Mucosa of rectum (tissue), 2 donors: Measurements from ENCODE around the gene ANXA3.

Experiments used
- H3K27ac ChIP-seq, 2 donors: one replicate each; pipeline ENCODE4 v1.7.0; 2013; ENCODE audit warnings: inconsistent platforms in 2 of 2, low read depth in 2 of 2, low read length in 2 of 2
- H3K27me3 ChIP-seq, 2 donors: one replicate each; pipeline ENCODE4 v1.7.0; 2013; ENCODE audit warnings: low read length in 2 of 2; ENCODE audit not compliant: control insufficient read depth in 2 of 2, insufficient read depth in 2 of 2
- H3K36me3 ChIP-seq, 2 donors: one replicate each; pipeline ENCODE4 v1.7.0; 2013; ENCODE audit warnings: low read length in 2 of 2; ENCODE audit not compliant: control insufficient read depth in 2 of 2, insufficient read depth in 2 of 2
- H3K4me1 ChIP-seq, 2 donors: one replicate each; pipeline ENCODE4 v1.7.0; 2013; ENCODE audit warnings: low read length in 2 of 2, mild to moderate bottlenecking in 1 of 2; ENCODE audit not compliant: control insufficient read depth in 2 of 2, insufficient read depth in 2 of 2
- H3K4me3 ChIP-seq, 2 donors: one replicate each; pipeline ENCODE4 v1.7.0; 2013; ENCODE audit warnings: low read length in 2 of 2
- H3K9ac ChIP-seq, 2 donors: one replicate each; pipeline ENCODE4 v1.7.0; 2013; ENCODE audit warnings: low read length in 2 of 2, low read depth in 1 of 2, mild to moderate bottlenecking in 1 of 2
- H3K9me3 ChIP-seq, 2 donors: one replicate each; pipeline ENCODE4 v1.7.0; 2013; ENCODE audit warnings: low read length in 2 of 2; ENCODE audit not compliant: control insufficient read depth in 2 of 2
- donor health status: healthy.
- donor health status: Normal muscosa, but diverticular disease.

The ANXA3 gene

DNA sequence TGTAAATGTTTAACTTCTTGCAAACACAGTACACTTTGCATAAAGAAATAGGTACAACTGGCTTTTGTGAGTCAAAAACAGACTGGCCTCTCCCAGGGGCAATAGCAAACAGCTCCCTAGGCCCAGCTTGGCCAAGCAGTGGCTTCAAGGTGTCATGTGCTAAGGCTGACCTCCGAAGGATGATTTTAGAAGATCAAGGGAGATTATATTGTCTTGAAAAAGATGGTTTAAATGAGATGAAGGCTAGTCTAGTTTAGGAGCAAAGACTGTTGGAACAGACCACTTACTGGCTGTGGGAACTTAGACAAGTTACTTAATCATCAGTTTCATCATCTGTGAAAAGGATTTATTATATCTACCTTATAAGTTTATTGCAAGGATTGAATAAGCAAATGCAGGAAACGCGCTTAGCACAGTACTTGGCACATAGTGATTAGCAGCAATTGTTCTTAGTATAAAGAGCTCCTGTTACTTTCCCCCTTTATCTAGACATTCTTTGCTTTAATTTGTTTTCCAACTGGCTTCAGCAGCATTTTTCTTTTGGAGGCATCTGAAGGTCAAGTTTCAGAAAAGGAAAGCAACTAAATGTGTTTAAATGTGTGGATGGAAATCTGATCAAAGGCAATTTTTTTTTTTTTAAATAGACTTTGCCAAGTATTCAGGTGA, 17.2 kb downstream of the ANXA3 start:
- no peaks in the 10 kb centered on the region for H3K36me3 ChIP-seq
- no peaks in the 10 kb centered on the region for H3K9me3 ChIP-seq
- H3K9ac ChIP-seq = no peak overlapping the region
- no peak overlapping the region for H3K4me3 ChIP-seq
- H3K27me3 ChIP-seq = no peaks in the 10 kb centered on the region
- H3K27ac ChIP-seq = no peak overlapping the region
- peaks cover 5 to 8% of the 10 kb centered on the region in 2 donors for H3K4me1 ChIP-seq

GRCh38 chr4:78569306-78569821, 17.8 kb downstream of the ANXA3 start:
- no peaks in the 10 kb centered on the region for H3K27me3 ChIP-seq
- H3K9me3 ChIP-seq = no peaks in the 10 kb centered on the region
- H3K4me3 ChIP-seq = no peak overlapping the region
- no peak overlapping the region for H3K9ac ChIP-seq
- H3K27ac ChIP-seq = no peak overlapping the region
- H3K4me1 ChIP-seq = peaks cover 5 to 8% of the 10 kb centered on the region in 2 donors
- no peaks in the 10 kb centered on the region for H3K36me3 ChIP-seq

DNA sequence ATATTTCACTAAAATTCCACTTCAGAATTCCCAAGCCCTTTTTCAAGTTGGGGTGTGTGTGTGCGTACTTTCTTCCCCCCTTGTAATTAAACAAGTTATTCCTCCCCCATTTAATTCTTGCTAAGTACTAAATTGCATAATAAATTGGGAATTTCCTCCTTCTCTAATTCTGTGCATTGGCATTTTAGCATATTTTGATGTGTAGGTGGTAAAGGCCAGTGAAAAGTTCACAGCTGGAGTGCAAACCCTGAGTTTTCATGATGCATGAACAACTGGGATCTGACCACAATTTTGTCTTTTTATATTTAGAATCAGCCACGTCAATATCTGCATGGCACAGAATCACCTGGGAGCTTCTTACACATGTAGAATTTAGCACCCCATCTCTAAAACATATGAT, 18.5 kb downstream of the ANXA3 start:
- H3K27ac ChIP-seq = no peak overlapping the region
- H3K36me3 ChIP-seq = no peaks in the 10 kb centered on the region
- peaks cover 5 to 8% of the 10 kb centered on the region in 2 donors for H3K4me1 ChIP-seq
- no peaks in the 10 kb centered on the region for H3K27me3 ChIP-seq
- H3K9me3 ChIP-seq = no peaks in the 10 kb centered on the region
- H3K4me3 ChIP-seq = no peak overlapping the region
- no peak overlapping the region for H3K9ac ChIP-seq

DNA sequence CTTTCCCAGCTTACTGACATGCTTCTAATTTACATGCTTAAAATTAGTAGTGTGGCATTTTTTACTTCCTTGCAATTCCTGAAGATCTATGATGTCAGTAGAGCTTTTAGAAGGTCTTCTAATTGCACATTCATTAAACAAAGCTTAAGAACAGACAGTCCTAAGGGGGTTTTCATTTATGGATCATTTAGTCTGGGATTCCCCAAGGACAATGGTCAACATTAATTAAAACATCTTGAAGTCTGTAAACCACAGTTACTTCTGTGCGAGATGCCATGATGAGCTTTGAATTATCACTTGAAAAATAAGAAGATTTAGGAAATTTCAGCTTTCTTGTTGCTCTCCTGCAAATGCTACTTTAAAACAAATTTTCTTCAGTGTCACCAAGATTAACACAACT, 20.2 kb downstream of the ANXA3 start:
- no peaks in the 10 kb centered on the region for H3K9me3 ChIP-seq
- peaks cover 4 to 6% of the 10 kb centered on the region in 2 donors for H3K4me1 ChIP-seq
- H3K9ac ChIP-seq = no peak overlapping the region
- H3K4me3 ChIP-seq = no peak overlapping the region
- H3K27me3 ChIP-seq = no peaks in the 10 kb centered on the region
- no peaks in the 10 kb centered on the region for H3K36me3 ChIP-seq
- no peak overlapping the region for H3K27ac ChIP-seq

DNA sequence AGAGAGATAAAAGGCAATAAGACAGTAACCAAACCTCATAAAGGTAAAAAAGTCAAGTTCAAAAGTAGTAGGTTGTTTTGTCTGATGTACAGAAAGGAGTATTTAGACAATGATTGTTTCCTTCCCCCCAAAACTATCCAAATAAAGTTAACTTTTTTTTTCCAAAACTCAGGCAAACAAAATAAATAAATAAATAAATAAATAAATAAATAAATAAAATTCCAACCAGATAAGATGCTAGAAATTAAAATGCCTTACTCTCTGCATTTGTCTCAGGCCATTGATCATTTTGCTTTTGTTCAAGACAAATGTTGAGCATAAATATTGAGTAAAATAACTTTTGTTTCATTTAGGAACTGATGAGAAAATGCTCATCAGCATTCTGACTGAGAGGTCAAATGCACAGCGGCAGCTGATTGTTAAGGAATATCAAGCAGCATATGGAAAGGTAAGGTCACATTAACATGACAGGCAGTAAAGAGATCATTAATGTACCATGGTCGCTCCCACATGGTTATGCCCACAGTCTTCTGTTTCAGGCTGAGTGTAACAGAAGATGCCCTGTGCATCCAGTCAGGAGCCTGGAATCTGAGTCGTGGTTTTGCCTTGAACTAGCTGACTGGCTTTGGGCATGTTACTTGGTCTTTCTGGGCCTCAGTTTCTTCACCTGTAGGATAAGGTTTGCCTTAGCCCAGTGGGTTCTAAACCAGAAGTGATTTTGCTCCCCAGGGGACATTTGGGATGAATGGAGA, 27.3 kb downstream of the ANXA3 start:
- no peak overlapping the region for H3K4me3 ChIP-seq
- no peak overlapping the region for H3K27ac ChIP-seq
- H3K4me1 ChIP-seq = no peaks in the 10 kb centered on the region
- no peaks in the 10 kb centered on the region for H3K9me3 ChIP-seq
- no peaks in the 10 kb centered on the region for H3K27me3 ChIP-seq
- H3K9ac ChIP-seq = no peak overlapping the region
- peaks cover 2 to 12% of the 10 kb centered on the region in 2 donors for H3K36me3 ChIP-seq

- no peaks in the 10 kb centered on the region for H3K9me3 ChIP-seq
These were observed 30.0 kb downstream of the ANXA3 start for GRCh38 chr4:78581618-78582017.

GRCh38 chr4:78584863-78585547, 33.4 kb downstream of the ANXA3 start:
- H3K4me3 ChIP-seq = no peak overlapping the region
- peaks cover 0 to 11% of the 10 kb centered on the region in 2 donors for H3K36me3 ChIP-seq
- peaks cover 0 to 3% of the 10 kb centered on the region in 2 donors for H3K4me1 ChIP-seq
- H3K9me3 ChIP-seq = no peaks in the 10 kb centered on the region
- H3K27me3 ChIP-seq = no peaks in the 10 kb centered on the region
- no peak overlapping the region for H3K27ac ChIP-seq
- H3K9ac ChIP-seq = no peak overlapping the region

More at GRCh38 chr4:78581618-78582017, 30.0 kb downstream of the ANXA3 start:
- Histone ChIP-seq H3K4me1 (peaks cover 0 to 3% of the 10 kb centered on the region in 2 donors), H3K9ac (no peak overlapping the region), H3K27ac (no peak overlapping the region), H3K36me3 (peaks cover 2 to 12% of the 10 kb centered on the region in 2 donors), H3K4me3 (no peak overlapping the region), H3K27me3 (no peaks in the 10 kb centered on the region)

DNA sequence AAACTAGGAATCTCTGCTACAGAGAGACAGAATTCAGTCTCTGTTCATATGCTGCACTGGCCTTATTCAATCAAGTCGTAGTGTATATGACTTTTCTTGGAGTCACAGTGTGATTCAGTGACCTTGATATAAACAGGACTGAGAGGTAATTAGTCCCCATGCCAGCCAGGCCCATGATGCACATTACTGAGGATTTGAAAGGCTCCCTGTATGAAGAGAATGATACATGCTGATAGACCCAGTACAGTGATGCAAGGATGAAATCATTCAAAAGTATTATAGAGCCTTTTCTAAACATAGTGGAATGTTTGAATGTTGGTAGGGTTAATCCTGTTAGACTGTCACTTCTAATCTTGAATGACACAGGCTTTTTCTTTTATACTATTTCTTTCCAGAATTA, 34.1 kb downstream of the ANXA3 start:
- peaks cover 0 to 11% of the 10 kb centered on the region in 2 donors for H3K36me3 ChIP-seq

DNA sequence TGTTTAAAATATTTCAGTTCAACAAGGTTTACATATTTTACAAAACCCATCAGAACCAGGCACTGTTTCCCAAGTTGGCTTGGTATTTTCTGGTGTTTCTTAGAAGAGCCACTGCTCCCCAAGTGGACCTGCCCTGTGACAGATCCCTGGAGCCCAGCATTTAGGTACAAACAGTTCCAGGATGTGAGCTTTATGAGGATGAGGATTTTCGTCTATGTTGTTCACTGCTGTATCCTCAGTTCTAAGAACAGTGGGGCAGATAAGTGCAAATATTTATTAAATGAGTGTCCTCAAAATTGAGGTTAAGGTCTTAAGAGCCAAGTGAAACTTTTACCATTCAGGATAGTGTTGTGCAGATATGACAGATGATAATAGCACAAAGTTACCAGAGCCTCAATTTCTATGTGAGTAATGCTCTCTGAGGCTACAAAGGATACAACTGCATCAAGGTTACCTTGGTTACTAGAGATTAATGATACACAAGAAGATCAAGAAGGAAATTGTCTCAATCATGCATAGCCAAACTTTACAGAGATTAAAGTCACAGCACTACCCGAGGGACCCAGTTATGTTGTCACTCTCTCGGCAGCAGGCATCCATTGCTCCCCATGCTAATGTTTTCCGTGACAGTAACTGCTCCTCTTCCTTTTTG, 37.5 kb downstream of the ANXA3 start:
- Histone ChIP-seq H3K9ac (no peak overlapping the region), H3K9me3 (no peaks in the 10 kb centered on the region), H3K36me3 (peaks cover 0 to 2% of the 10 kb centered on the region in 2 donors), H3K27me3 (no peaks in the 10 kb centered on the region), H3K27ac (no peak overlapping the region), H3K4me1 (peaks cover 5 to 15% of the 10 kb centered on the region in 2 donors), H3K4me3 (no peak overlapping the region)

More for the DNA sequence above, 34.1 kb downstream of the ANXA3 start:
- no peak overlapping the region for H3K9ac ChIP-seq
- H3K4me1 ChIP-seq = peaks cover 0 to 3% of the 10 kb centered on the region in 2 donors
- no peak overlapping the region for H3K4me3 ChIP-seq
- H3K27me3 ChIP-seq = no peaks in the 10 kb centered on the region
- no peak overlapping the region for H3K27ac ChIP-seq
- H3K9me3 ChIP-seq = no peaks in the 10 kb centered on the region
